Uterus (tissue), 4 donors: Measurements from ENCODE around the gene PGAM1. TPM values are rescaled to one million over a fixed set of nuclear protein-coding genes. Genes with fewer than 3 reads are reported as not detected.
A peak's percentile ranks its signal among the peaks of the same experiment; 100 is the strongest.

ENCODE experiments used
- DNase-seq, 2 donors: peaks; one replicate each; pipeline ENCODE4 v3.0.0-alpha.2; 2019 to 2020
- H3K27ac ChIP-seq, 2 donors: fragments of 200-600 bp; sonication (generic); 1 replicate in 1 of 2; 2 replicates in 1 of 2; pipeline ENCODE4 v1.5.1; 2016 to 2018
- H3K27me3 ChIP-seq, 2 donors: fragments of 200-600 bp; sonication (generic); one replicate each; pipeline ENCODE4 v1.5.1; 2018 to 2019; ENCODE audit warnings: control low read depth in 1 of 2
- H3K36me3 ChIP-seq, 2 donors: fragments of 200-600 bp; sonication (generic); one replicate each; pipeline ENCODE4 v1.5.1; 2019; ENCODE audit warnings: control low read depth in 1 of 2
- H3K4me1 ChIP-seq, 2 donors: fragments of 200-600 bp; sonication (generic); one replicate each; pipeline ENCODE4 v1.5.1; 2018 to 2019; ENCODE audit warnings: control low read depth in 1 of 2
- H3K4me3 ChIP-seq, 2 donors: fragments of 200-600 bp; sonication (generic); 1 replicate in 1 of 2; 2 replicates in 1 of 2; pipeline ENCODE4 v1.5.1; 2018 to 2019; ENCODE audit warnings: mild to moderate bottlenecking in 1 of 2
- H3K9me3 ChIP-seq, 2 donors: fragments of 200-600 bp; sonication (generic); one replicate each; pipeline ENCODE4 v1.5.1; 2019; ENCODE audit warnings: control low read depth in 1 of 2
- POLR2A ChIP-seq, 2 donors: fragments of 450-650 bp; IDR thresholded peaks; one replicate each; pipeline ENCODE4 v1.6.1; 2016; ENCODE audit warnings: antibody characterized with exemption in 2 of 2, mild to moderate bottlenecking in 1 of 2, moderate library complexity in 1 of 2
- intact Hi-C: fragments of 100-400 bp; cut with DNase I; formaldehyde crosslinking; loops from one replicate; pipeline ENCODE4 v1.15.1; 2023; ENCODE audit warnings: low total_unique reads
- total RNA-seq, 4 donors: library from RNA; depleted of rRNA in 3 of 4; stranded (reverse); fragments of >200 nt in 3 of 4; gene quantifications; one replicate each; pipeline versions ENCODE4 v1.1.0 to v1.2.4, GENCODE V29; 2014 to 2023
- TF ChIP-seq, protein P1 (sequence below), 4 experiments: fragments of 200-600 bp in 2 of 4; fragments of 450-650 bp in 2 of 4; sonication (generic) in 2 of 4; IDR thresholded peaks; one replicate each; pipeline ENCODE4 v1.5.1; 2016 to 2019; ENCODE audit warnings: antibody characterized with exemption in 4 of 4, mild to moderate bottlenecking in 2 of 4, moderate library complexity in 1 of 4
- donor health status: DM: yes; HTN: yes; CAD: no.

Gene PGAM1
- total RNA-seq, 4 donors from 2014 or later = 106 to 142 (median 127) TPM

DNA sequence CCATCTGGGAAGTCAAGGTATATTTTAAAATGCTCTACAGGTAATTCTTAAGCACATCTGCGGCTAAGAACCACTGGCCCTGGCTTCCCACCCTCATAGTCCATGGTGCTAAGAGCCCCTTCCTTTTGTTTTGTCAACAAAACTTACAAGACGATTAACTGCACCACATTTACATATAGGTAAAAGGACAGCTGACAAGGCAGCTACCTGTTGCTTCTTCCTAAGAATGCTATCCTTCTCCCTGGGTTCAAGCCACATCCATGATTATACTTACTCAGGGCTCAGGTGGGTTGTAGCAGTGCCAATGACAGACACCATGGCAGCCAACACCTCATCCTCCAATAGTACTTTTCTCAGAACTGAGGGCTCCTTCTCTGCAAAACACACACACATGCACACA is 36.3 kb downstream of the PGAM1 start:
- no peaks in the 10 kb centered on the region for H3K9me3 ChIP-seq
- H3K36me3 ChIP-seq = no peaks in the 10 kb centered on the region
- H3K27me3 ChIP-seq = no peaks in the 10 kb centered on the region
- H3K4me3 ChIP-seq = no peak overlapping the region
- intact Hi-C loops = no loop called here
- H3K27ac ChIP-seq = no peak overlapping the region
- DNase-seq = no peak
- H3K4me1 ChIP-seq = no peaks in the 10 kb centered on the region
- TF ChIP-seq, protein P1, sequence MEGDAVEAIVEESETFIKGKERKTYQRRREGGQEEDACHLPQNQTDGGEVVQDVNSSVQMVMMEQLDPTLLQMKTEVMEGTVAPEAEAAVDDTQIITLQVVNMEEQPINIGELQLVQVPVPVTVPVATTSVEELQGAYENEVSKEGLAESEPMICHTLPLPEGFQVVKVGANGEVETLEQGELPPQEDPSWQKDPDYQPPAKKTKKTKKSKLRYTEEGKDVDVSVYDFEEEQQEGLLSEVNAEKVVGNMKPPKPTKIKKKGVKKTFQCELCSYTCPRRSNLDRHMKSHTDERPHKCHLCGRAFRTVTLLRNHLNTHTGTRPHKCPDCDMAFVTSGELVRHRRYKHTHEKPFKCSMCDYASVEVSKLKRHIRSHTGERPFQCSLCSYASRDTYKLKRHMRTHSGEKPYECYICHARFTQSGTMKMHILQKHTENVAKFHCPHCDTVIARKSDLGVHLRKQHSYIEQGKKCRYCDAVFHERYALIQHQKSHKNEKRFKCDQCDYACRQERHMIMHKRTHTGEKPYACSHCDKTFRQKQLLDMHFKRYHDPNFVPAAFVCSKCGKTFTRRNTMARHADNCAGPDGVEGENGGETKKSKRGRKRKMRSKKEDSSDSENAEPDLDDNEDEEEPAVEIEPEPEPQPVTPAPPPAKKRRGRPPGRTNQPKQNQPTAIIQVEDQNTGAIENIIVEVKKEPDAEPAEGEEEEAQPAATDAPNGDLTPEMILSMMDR (IDR thresholded peaks at IDR 0.05) = no peak
- no peak for TF ChIP-seq POLR2A (IDR thresholded peaks at IDR 0.05)

DNA sequence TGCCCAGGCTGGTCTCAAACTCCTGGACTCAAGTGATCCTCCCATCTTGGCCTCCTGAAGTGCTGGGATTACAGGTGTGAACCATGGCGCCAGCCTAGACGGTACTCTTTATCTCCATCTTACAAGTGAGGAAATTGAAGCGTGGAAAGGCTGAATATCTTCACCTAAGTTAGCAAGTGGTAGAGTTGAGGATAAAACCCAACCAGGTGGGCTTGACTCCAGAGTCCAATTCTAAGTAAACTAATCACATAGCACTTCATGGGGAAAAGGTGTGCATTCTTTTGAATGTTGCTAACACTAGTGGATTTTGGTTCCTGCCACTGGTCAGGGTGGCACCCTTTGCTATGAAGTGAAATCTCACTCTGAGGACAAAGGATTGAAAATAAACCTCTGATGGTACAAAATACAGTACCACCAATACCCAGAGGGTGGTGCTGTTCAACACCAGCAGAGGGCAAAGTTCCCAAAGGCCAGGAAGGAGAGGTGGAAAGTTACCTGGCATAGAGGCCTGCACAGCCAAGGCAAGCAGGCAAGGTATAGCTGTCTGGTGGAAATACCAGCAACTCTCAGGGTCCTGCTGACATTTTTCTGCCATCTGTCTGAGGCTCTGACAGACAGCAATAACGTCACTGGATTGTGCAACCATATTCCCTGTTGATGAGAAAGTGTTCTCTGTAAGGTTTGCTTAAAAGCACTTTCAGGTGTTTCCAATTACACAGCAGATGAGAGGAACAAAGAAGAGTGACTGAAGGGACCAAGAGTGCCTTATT is 37.6 kb downstream of the PGAM1 start:
- no peaks in the 10 kb centered on the region for H3K36me3 ChIP-seq
- TF ChIP-seq POLR2A (IDR thresholded peaks at IDR 0.05) = no peak
- TF ChIP-seq, protein P1 (IDR thresholded peaks at IDR 0.05) = peak; percentile 70 to 84 (median 80)
- no peaks in the 10 kb centered on the region for H3K4me1 ChIP-seq
- intact Hi-C loops = no loop called here
- H3K9me3 ChIP-seq = no peaks in the 10 kb centered on the region
- peak in 1 of 2 donors; percentile 36 for DNase-seq
- H3K27ac ChIP-seq = peak overlapping the region; percentile 31 to 32
- H3K27me3 ChIP-seq = no peaks in the 10 kb centered on the region
- H3K4me3 ChIP-seq = no peak overlapping the region

DNA sequence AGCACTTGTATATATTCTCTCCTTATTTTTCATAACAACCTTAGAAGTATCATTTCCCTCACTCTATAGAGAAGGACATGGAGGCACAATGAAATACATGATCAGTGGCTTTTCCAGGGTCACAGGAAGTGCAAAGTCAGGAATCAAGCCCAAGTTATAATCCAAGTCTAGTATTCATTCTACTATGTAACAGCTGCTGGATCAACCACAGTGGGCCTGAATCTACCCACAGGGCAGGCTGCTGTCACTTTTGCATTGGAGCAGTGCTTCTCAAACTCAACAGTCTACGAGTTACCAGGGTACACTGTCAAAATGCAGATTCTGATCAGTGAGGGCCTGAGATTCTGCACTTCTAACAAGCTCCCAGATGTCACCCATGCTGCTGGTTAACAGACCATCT is 38.2 kb downstream of the PGAM1 start:
- peak overlapping the region; percentile 4 to 31 for H3K27ac ChIP-seq
- H3K27me3 ChIP-seq = no peaks in the 10 kb centered on the region
- intact Hi-C loops = no loop called here
- no peaks in the 10 kb centered on the region for H3K4me1 ChIP-seq
- TF ChIP-seq, protein P1 (IDR thresholded peaks at IDR 0.05) = no peak
- no peak for TF ChIP-seq POLR2A (IDR thresholded peaks at IDR 0.05)
- no peaks in the 10 kb centered on the region for H3K36me3 ChIP-seq
- no peak overlapping the region for H3K4me3 ChIP-seq
- DNase-seq = no peak
- H3K9me3 ChIP-seq = no peaks in the 10 kb centered on the region

DNA sequence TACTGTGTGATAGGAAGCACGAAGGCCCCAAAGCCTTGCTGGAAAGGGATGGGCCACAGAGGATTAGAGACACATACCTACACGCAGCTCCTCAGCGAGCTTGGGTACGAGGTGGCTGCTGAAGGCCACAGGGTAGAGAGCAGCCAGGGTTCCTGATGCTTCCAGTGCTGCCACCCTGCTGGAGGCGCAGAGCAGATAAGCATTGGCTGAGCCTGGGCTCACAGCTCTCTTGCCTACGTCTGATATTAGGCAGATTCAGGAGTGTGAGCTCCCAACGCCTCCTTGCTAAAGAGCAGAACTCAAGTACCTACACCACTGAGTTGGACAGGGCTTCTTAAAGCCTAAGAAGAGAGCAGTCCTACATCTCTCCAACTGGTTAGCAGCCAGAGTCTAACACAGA is 40.0 kb downstream of the PGAM1 start:
- Histone ChIP-seq H3K9me3 (no peaks in the 10 kb centered on the region), H3K36me3 (no peaks in the 10 kb centered on the region), H3K4me1 (no peaks in the 10 kb centered on the region), H3K27me3 (no peaks in the 10 kb centered on the region), H3K4me3 (no peak overlapping the region), H3K27ac (no peak overlapping the region)
- DNase-seq = no peak
- TF ChIP-seq, protein P1 (IDR thresholded peaks at IDR 0.05) = no peak
- no peak for TF ChIP-seq POLR2A (IDR thresholded peaks at IDR 0.05)
- intact Hi-C loops = no loop called here

DNA sequence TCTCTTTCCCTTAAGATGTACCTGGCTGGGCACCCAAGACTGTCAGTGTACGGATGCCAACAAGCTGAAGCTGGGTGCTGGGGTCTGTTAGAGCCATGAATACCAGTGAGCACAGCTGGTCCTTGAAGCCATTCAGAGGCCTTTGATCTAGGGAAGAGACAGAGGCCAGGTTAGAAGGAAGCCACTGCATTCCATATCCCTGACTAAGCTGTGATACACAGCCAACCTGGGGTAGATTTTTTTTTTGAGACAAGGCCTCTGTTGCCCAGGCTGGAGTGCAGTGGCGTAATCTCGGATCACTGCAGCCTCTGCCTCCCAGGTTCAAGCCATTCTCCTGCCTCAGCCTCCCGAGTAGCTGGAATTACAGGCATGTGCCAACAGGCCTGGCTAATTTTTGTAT is 40.8 kb downstream of the PGAM1 start:
- Histone ChIP-seq H3K9me3 (no peaks in the 10 kb centered on the region), H3K4me3 (no peak overlapping the region), H3K27ac (no peak overlapping the region), H3K4me1 (no peaks in the 10 kb centered on the region), H3K36me3 (no peaks in the 10 kb centered on the region), H3K27me3 (no peaks in the 10 kb centered on the region)
- no peak for TF ChIP-seq POLR2A (IDR thresholded peaks at IDR 0.05)
- TF ChIP-seq, protein P1 (IDR thresholded peaks at IDR 0.05) = no peak
- intact Hi-C loops = no loop called here
- DNase-seq = no peak
